ENCODE measurements around the gene NEK3. TPM values are rescaled to one million over a fixed set of nuclear protein-coding genes. Genes with fewer than 3 reads are reported as not detected.

NEK3 gene
- total RNA-seq, 4 donors from 2014 or later, result 6.9 to 20.4 (median 9.9) TPM

DNA sequence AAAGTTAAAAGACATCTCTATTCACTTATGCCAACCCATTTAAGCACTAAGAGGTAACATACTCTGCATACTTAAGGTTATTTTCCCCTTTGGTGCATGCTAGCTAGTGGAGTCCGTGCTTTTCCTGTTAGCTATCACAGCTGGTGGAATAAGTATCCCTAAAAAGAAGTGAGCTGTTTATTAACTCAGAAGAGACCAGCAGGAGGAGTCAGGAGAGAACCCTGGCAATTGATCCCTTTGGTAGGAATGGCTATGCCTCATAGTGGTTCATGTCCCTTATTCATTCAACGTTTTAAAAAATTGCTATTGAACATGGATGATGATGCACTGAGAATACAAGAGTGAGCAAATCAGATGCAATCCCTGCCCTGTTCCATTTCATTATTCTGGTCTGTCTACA lies 18.1 kb downstream of the NEK3 start:
- no peaks in the 10 kb centered on the region for H3K4me1 ChIP-seq
- 65% methylated on average over 2 of the region's 2 CpGs for WGBS

GRCh38 chr13:52137489-52137888 lies 21.9 kb downstream of the NEK3 start:
- H3K4me1 ChIP-seq, result no peaks in the 10 kb centered on the region
- H3K27ac ChIP-seq, result no peak overlapping the region
- no peak overlapping the region for H3K4me3 ChIP-seq
- TF ChIP-seq POLR2A (IDR thresholded peaks at IDR 0.05) (no peak), EP300 (IDR thresholded peaks at IDR 0.05) (no peak)
- DNase-seq (ENCODE audit: low spot score in 2 of 2), result no peak
- 86% methylated on average over 3 of the region's 3 CpGs for WGBS
- H3K27me3 ChIP-seq, result no peaks in the 10 kb centered on the region
- peaks cover 56% of the 10 kb centered on the region for H3K36me3 ChIP-seq
- H3K9me3 ChIP-seq, result no peaks in the 10 kb centered on the region

More for the DNA sequence above, 18.1 kb downstream of the NEK3 start:
- Histone ChIP-seq H3K27me3 (no peaks in the 10 kb centered on the region), H3K9me3 (no peaks in the 10 kb centered on the region), H3K4me3 (no peak overlapping the region), H3K36me3 (peaks cover 54% of the 10 kb centered on the region), H3K27ac (no peak overlapping the region)
- no peak for TF ChIP-seq POLR2A (IDR thresholded peaks at IDR 0.05)
- no peak for TF ChIP-seq EP300 (IDR thresholded peaks at IDR 0.05)
- TF ChIP-seq, protein P1, sequence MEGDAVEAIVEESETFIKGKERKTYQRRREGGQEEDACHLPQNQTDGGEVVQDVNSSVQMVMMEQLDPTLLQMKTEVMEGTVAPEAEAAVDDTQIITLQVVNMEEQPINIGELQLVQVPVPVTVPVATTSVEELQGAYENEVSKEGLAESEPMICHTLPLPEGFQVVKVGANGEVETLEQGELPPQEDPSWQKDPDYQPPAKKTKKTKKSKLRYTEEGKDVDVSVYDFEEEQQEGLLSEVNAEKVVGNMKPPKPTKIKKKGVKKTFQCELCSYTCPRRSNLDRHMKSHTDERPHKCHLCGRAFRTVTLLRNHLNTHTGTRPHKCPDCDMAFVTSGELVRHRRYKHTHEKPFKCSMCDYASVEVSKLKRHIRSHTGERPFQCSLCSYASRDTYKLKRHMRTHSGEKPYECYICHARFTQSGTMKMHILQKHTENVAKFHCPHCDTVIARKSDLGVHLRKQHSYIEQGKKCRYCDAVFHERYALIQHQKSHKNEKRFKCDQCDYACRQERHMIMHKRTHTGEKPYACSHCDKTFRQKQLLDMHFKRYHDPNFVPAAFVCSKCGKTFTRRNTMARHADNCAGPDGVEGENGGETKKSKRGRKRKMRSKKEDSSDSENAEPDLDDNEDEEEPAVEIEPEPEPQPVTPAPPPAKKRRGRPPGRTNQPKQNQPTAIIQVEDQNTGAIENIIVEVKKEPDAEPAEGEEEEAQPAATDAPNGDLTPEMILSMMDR (IDR thresholded peaks at IDR 0.05), result no peak
- no peak for TF ChIP-seq POLR2AphosphoS5 (IDR thresholded peaks at IDR 0.05)
- no peak for DNase-seq (ENCODE audit: low spot score in 2 of 2)

DNA sequence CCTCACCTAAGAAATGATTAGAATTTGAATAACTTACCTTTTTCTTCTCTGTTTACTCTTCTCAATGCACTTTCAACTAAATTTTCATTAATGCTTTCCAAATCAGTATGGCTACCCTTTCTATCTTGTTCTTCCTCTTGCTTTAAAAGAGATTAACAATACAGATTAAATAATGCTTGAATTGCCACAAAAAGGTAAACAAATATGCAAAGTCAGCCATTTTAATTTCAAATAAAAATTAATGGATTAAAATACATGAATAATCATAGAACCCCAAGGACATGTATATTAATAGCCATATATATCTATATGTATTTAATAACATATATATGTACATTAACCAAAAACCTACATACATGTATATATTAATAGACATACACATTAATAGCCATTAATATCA lies 22.6 kb downstream of the NEK3 start:
- H3K27ac ChIP-seq, result no peak overlapping the region
- H3K9me3 ChIP-seq, result no peaks in the 10 kb centered on the region
- peaks cover 64% of the 10 kb centered on the region for H3K36me3 ChIP-seq
- H3K4me1 ChIP-seq, result no peaks in the 10 kb centered on the region
- H3K4me3 ChIP-seq, result no peak overlapping the region
- TF ChIP-seq, protein P1 (IDR thresholded peaks at IDR 0.05), result no peak
- TF ChIP-seq POLR2AphosphoS5 (IDR thresholded peaks at IDR 0.05) (no peak), POLR2A (IDR thresholded peaks at IDR 0.05) (no peak), EP300 (IDR thresholded peaks at IDR 0.05) (no peak)
- no peak for DNase-seq (ENCODE audit: low spot score in 2 of 2)
- no peaks in the 10 kb centered on the region for H3K27me3 ChIP-seq

DNA sequence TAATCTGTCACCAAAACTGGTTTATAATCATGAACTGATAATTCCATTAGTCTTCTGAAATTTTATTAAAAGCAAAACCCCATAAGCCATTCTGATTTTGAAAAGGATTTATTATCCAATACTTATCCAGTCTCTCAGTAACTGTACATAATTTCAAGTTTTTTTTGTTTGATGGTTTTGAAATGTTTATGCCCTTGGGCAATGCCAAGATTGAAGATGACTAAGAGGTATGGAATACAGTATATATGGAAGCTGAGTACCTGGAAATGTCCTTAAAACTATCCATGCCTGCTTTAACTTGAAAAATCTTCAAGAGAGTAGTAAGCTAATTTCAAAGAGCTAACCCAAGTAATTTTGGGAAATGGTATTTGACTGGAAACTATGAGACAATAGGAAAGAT lies 28.8 kb downstream of the NEK3 start:
- Histone ChIP-seq H3K27ac (no peak overlapping the region), H3K36me3 (peaks cover 44% of the 10 kb centered on the region), H3K4me1 (peaks cover 23% of the 10 kb centered on the region), H3K27me3 (no peaks in the 10 kb centered on the region), H3K4me3 (no peak overlapping the region), H3K9me3 (no peaks in the 10 kb centered on the region)
- DNase-seq (ENCODE audit: low spot score in 2 of 2), result no peak
- TF ChIP-seq EP300 (IDR thresholded peaks at IDR 0.05) (no peak), POLR2AphosphoS5 (IDR thresholded peaks at IDR 0.05) (no peak), POLR2A (IDR thresholded peaks at IDR 0.05) (no peak)
- TF ChIP-seq, protein P1 (IDR thresholded peaks at IDR 0.05), result no peak

DNA sequence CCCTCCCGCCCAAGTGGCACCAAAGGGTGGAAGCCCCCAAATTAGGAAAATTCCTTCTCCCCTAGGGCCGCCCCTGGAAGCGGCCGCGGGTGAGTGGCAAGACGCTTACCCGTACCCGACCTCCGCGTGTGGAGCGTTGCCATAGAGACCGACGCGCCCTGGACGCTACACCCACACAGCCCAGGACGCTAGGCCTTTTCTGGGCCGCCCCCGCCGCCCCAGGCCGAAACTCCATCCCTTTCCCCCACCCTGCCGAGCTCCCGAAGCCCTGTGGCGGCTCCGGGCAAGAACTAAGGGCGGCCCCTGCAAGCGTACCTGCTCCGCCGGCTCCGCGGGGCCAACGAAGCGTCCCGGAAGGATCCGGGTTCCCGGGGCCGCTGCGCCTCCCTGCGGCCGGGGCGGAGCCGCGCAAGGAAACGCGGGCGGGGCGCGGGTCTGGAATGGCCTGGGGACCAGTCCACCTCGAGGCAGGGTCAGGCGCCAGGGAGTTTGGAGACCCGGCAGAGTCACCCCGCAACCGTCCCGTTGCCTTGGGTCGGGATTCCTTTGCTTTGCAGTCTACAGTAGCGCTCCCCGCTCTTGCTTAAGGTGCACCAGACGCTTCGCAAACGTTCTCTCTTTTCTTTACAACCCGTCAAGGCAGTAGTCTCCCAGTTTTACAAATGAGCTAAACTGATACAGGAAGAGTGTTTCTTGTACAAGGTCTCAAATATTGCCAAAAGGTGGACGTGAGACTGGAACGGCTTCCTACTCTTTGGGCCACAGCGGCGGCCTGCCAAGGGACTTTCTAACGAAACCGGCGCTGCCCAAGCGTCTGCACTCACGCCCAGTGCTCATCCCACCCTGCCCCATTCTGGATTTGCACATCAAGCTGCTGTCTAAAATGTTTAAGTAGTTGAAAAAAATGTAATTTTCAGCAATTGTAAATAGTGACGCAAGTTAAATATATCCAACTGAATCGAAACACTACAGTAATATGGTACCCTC lies 30.4 kb downstream of the NEK3 start, which contains the start of gene NEK5:
TSS of gene NEK5 (minus strand) at position 360 of the 987 bp plus-strand sequence. CDS start 1,591 bp downstream, outside the sequence.
- no peaks in the 10 kb centered on the region for H3K27me3 ChIP-seq
- H3K4me1 ChIP-seq, result peaks cover 23% of the 10 kb centered on the region
- WGBS, result 28% methylated on average over 28 of the region's 71 CpGs
- peak; percentile 74 to 78 for DNase-seq (ENCODE audit: low spot score in 2 of 2)
- TF ChIP-seq, protein P1 (IDR thresholded peaks at IDR 0.05), result peak; percentile 30 to 74
- no peak for TF ChIP-seq EP300 (IDR thresholded peaks at IDR 0.05)
- no peak within 1 kb of the TSS for H3K27ac ChIP-seq
- peak within 1 kb of the TSS; percentile 81 for H3K4me3 ChIP-seq
- H3K9me3 ChIP-seq, result no peaks in the 10 kb centered on the region
- peaks cover 34% of the 10 kb centered on the region for H3K36me3 ChIP-seq
